ENCODE data around the gene THSD4.

The THSD4 gene

DNA sequence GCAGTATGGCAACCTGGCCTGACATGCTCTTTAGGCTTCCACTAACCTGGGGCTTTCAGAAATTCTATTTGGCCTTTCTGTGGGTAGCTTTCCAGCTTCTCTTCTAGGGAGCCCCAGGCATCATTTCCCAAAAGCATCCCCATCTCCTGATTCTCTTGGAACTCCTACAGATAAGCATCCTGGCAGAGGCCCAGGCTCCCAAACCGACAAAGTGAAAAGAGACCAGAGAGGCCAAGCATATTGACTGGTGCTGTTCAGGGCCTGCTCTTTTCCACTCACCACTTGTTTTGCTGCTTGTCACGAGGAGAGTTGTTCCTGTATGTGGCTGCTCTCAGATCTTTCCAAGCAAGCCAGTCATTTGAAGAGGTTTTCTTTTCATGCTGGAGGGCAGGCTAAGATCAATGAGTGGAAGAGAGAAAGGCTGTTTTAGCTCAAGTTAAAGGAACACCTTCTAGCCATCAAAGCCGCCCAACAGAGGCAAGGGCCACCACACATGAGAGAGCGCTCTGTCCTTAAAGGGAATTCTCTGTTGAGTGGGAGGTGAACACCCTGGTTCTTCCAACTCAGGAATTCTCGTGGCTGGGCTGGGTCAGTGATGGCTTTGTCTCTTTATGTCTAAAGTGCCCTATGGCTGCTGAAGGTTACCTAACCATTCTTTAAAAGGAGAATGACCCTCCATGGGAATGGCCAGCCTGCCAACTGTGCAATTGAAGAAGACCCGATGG lies 664.0 kb downstream of the THSD4 start:
- Histone ChIP-seq H3K4me3 (ENCODE audit: low read length) (no peak overlapping the region), H3K9ac (ENCODE audit: low read length) (no peak overlapping the region), H3K36me3 (ENCODE audit: control insufficient read depth, insufficient read depth, low read length) (no peaks in the 10 kb centered on the region), H3K4me1 (ENCODE audit: control insufficient read depth, insufficient read depth, low read length) (no peaks in the 10 kb centered on the region), H3K9me3 (ENCODE audit: control insufficient read depth, low read length) (no peaks in the 10 kb centered on the region), H3K27me3 (ENCODE audit: control insufficient read depth, insufficient read depth, low read length) (no peaks in the 10 kb centered on the region)

DNA sequence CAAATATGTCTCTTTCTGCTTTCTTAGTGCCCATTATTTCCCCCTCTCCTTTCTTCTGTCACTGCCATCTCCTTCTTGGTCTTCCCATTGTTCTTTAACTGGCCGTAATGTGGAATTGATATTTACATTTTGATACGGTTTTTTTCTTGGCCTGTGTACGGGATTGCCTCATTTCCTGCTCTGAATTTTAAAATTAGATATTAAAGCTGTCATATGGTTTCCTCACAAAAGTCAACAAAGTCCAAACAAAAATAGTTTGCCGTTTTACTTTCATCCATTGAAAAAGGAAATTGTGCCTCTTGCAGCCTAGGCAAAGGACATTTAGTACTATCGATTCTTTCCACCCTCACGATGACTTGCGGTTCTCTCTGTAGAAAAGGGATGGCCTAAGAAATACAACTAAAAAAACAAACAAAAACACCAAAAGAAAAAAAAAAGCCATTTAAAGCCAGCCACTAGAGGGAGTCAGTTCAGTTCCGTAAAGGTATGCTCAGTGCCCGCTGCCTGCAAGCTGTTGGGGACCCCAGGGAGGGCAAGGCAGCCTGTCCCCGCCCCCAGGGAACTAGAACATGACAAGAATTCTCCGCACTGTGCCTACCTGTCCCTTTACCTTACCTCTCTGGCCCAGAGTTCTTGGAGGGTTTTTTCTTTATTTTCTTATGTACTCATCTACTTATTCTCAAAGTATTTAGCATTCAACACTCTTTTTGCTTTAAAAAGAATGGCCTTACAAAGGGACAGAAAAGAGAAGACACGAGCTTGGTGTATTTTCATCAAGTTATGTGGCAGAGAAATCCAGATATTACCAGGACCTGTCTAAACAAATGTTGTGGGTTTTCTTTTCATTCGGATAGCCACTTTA lies 665.1 kb downstream of the THSD4 start:
- H3K9me3 ChIP-seq (ENCODE audit: control insufficient read depth, low read length), result no peaks in the 10 kb centered on the region
- H3K27me3 ChIP-seq (ENCODE audit: control insufficient read depth, insufficient read depth, low read length), result no peaks in the 10 kb centered on the region
- H3K4me3 ChIP-seq (ENCODE audit: low read length), result no peak overlapping the region
- H3K9ac ChIP-seq (ENCODE audit: low read length), result no peak overlapping the region
- no peaks in the 10 kb centered on the region for H3K36me3 ChIP-seq (ENCODE audit: control insufficient read depth, insufficient read depth, low read length)
- no peaks in the 10 kb centered on the region for H3K4me1 ChIP-seq (ENCODE audit: control insufficient read depth, insufficient read depth, low read length)

DNA sequence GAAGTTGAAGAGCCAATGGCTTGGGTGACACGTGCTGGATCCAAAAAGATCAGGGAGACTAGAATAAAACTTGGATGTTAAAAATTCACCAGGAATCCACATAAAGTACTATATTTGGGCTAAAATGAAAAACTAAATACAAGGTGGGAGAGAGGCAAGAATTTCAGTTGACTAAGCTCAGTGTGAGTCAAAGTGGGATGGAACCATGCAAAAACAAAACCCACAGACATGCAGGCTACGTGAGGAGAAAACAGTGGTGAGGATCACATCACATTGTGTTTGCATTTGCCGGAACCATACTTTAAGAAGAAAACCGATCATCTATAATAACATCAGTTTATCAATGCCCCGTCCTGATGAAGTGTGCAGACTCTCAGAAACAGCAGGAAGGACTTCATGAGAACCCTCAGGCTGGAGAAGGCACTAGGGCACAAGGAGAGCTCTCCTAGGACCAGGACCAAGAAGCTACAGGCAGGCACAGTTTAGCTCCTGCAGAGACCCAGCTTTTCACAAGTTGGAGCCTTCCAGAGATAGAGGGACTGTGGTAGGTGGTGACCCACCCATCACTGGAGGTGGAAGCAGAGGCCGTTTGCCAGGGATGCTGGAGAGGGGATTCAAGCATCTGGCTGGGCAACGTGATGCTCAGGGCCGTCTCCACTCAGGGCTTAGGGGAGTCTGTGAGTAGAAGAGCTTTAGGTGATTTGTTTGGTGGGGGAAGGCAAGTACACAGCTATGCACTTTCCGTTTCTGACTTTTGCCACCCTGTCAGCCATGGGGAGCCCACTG lies 666.1 kb downstream of the THSD4 start:
- Histone ChIP-seq H3K9me3 (ENCODE audit: control insufficient read depth, low read length) (no peaks in the 10 kb centered on the region), H3K9ac (ENCODE audit: low read length) (no peak overlapping the region), H3K4me1 (ENCODE audit: control insufficient read depth, insufficient read depth, low read length) (no peaks in the 10 kb centered on the region), H3K27me3 (ENCODE audit: control insufficient read depth, insufficient read depth, low read length) (no peaks in the 10 kb centered on the region), H3K4me3 (ENCODE audit: low read length) (no peak overlapping the region), H3K36me3 (ENCODE audit: control insufficient read depth, insufficient read depth, low read length) (no peaks in the 10 kb centered on the region)

DNA sequence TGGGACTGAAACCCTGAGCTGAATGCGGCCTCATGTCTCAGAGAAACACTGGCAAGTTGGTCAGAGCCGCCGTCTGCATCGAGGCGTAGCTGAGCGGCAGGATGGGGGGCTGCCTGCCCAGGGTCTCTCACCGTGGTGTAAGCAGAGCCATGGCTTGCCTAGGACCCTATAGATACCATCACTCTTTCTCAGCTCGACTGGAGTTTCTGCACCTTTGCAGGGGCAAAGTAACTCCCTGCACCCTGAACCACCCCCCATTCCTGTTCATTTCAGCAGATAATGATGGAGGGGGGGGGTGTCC lies 666.6 kb downstream of the THSD4 start:
- Histone ChIP-seq H3K9ac (ENCODE audit: low read length) (no peak overlapping the region), H3K4me3 (ENCODE audit: low read length) (no peak overlapping the region), H3K27me3 (ENCODE audit: control insufficient read depth, insufficient read depth, low read length) (no peaks in the 10 kb centered on the region), H3K36me3 (ENCODE audit: control insufficient read depth, insufficient read depth, low read length) (no peaks in the 10 kb centered on the region), H3K9me3 (ENCODE audit: control insufficient read depth, low read length) (no peaks in the 10 kb centered on the region), H3K4me1 (ENCODE audit: control insufficient read depth, insufficient read depth, low read length) (no peaks in the 10 kb centered on the region)

DNA sequence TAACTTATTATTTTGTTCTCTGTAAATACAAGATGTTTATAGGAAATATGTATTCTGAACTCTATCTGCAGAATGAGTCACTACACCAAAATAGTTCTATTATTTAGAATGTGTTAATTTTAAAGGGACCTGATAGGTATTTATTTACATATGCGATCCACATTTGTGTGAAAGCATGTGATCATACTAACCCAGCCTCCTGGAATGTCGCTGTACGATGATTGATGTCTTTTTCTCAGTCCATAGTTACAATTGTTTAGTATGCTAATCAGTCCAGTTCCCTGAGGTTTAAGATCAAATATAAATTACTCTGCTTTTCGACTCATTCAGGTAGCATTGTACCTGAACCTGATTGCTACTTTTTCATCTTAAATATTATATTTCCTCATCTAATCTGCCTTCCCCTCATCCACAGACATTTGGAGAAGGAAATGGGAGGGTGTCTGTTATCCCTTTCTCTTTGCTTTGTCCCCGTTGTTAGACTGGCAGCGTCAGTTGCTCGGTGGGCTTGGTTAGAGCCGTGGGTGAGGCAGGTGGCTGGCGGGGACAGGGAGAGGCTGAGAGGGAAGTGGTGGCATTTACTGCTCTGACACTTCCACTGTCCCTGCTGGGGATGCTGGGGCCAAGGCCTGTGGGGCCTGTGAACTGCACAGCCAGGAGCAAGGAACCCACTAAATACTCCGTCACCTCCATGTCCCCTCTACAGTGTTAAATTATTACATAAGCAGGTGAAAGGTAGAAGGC lies 667.3 kb downstream of the THSD4 start:
- no peaks in the 10 kb centered on the region for H3K36me3 ChIP-seq (ENCODE audit: control insufficient read depth, insufficient read depth, low read length)
- H3K4me3 ChIP-seq (ENCODE audit: low read length), result no peak overlapping the region
- H3K4me1 ChIP-seq (ENCODE audit: control insufficient read depth, insufficient read depth, low read length), result no peaks in the 10 kb centered on the region
- H3K27me3 ChIP-seq (ENCODE audit: control insufficient read depth, insufficient read depth, low read length), result no peaks in the 10 kb centered on the region
- no peaks in the 10 kb centered on the region for H3K9me3 ChIP-seq (ENCODE audit: control insufficient read depth, low read length)
- H3K9ac ChIP-seq (ENCODE audit: low read length), result no peak overlapping the region

DNA sequence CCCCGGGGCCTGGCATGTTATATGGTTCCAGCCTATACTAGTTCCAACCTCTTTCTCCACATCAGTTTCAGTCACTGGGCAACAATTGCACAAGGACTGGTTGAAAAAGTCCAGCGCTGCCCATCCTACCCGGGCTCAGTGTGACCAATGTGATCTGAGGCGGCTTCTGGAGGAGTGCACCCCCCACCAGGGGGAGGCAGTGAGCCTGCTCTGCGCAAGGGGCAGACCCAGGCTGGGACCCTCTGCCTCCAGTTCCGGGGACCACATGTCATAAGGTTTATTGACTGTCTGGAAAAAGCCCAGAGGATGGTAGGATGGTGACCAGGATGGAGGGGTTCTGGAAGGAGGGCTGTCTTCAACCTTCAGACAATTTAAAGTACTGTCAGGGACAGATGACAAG lies 669.4 kb downstream of the THSD4 start:
- no peaks in the 10 kb centered on the region for H3K9me3 ChIP-seq (ENCODE audit: control insufficient read depth, low read length)
- H3K27me3 ChIP-seq (ENCODE audit: control insufficient read depth, insufficient read depth, low read length), result no peaks in the 10 kb centered on the region
- no peaks in the 10 kb centered on the region for H3K36me3 ChIP-seq (ENCODE audit: control insufficient read depth, insufficient read depth, low read length)
- no peak overlapping the region for H3K9ac ChIP-seq (ENCODE audit: low read length)
- H3K4me1 ChIP-seq (ENCODE audit: control insufficient read depth, insufficient read depth, low read length), result no peaks in the 10 kb centered on the region
- H3K4me3 ChIP-seq (ENCODE audit: low read length), result no peak overlapping the region

DNA sequence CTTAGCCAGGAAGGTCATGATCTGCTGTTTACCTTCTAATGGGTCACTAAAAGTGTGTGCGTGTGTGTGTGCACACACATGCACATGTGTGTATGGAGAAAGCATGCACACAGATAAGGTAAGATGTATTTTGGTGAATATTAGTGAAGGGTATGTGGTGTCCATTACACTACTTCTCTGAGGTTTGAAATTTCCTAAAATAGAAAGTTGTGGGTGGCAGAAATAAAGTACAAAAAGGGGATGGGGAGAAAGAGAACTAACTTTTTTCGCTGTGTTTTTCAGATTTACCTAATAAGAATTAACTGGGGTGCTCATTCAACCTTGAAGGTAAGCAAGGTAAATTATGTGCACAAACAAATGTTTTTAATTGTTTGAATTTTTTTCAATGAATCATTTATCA lies 670.7 kb downstream of the THSD4 start:
- H3K36me3 ChIP-seq (ENCODE audit: control insufficient read depth, insufficient read depth, low read length), result no peaks in the 10 kb centered on the region
- no peaks in the 10 kb centered on the region for H3K9me3 ChIP-seq (ENCODE audit: control insufficient read depth, low read length)
- no peak overlapping the region for H3K4me3 ChIP-seq (ENCODE audit: low read length)
- no peaks in the 10 kb centered on the region for H3K27me3 ChIP-seq (ENCODE audit: control insufficient read depth, insufficient read depth, low read length)
- no peak overlapping the region for H3K9ac ChIP-seq (ENCODE audit: low read length)
- no peaks in the 10 kb centered on the region for H3K4me1 ChIP-seq (ENCODE audit: control insufficient read depth, insufficient read depth, low read length)

DNA sequence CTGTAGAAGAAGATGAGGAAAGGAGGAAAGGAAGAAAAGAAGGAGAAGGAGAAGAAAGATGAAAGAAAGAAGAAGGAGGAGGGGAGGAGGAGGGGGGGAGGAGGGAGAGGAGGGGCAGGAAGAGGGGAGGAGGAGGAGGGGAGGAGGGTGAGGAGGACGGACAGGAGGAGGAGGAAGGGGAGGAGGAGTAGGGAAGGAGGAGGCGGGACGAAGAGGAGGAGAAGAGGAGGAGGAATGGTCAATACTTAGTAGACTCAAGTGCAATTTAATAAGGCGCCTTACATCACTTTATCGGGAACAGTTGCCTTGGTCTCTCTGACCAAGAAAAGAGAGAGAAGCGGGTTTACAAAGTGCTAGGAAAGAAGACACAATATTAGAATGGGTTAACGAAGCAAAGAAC lies 671.4 kb downstream of the THSD4 start:
- no peaks in the 10 kb centered on the region for H3K27me3 ChIP-seq (ENCODE audit: control insufficient read depth, insufficient read depth, low read length)
- H3K9ac ChIP-seq (ENCODE audit: low read length), result no peak overlapping the region
- no peaks in the 10 kb centered on the region for H3K4me1 ChIP-seq (ENCODE audit: control insufficient read depth, insufficient read depth, low read length)
- H3K9me3 ChIP-seq (ENCODE audit: control insufficient read depth, low read length), result no peaks in the 10 kb centered on the region
- H3K36me3 ChIP-seq (ENCODE audit: control insufficient read depth, insufficient read depth, low read length), result no peaks in the 10 kb centered on the region
- no peak overlapping the region for H3K4me3 ChIP-seq (ENCODE audit: low read length)

DNA sequence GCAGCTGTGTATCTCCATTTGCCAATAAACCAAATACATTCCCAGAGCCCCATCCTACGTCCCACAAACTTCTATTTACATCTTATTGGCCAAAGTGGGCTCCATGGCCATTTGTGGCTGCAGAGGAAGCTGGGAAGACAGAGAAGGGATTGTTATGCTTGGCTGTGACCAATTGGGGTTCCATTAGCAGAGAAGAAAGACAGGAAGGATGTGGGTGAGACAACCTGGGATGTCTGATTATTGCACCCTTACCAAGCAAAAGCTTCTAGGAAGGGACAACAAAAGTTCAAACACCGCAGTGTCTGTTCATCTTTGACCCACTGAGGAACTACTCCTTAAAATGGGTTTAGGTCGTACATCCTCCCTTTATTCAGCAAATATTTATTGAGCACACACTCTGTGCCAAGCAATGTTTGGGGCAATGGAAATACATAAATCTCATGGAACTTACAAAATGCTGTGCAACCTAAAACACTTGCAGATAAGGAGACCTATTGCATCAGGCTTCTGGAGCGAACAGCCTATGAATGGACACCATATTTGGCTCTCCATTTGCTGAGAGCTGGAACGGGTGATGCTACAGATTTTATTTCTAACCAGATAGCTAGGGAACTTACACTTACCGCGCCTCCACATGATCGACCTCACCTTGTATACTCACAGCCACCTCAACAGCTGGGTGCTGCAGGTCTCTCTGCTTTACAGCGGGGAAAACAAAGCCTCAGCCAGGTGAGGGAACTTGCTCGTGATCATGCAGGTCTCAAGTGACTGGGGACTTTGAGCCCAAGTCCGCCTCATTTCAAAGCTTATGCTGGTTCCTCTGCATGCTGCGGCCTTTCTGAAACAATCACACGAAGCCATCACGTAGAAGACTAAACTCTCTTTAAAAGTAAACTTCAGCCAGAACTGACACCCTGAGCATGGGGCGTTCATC lies 673.6 kb downstream of the THSD4 start:
- no peaks in the 10 kb centered on the region for H3K4me1 ChIP-seq (ENCODE audit: control insufficient read depth, insufficient read depth, low read length)
- H3K4me3 ChIP-seq (ENCODE audit: low read length), result no peak overlapping the region
- no peaks in the 10 kb centered on the region for H3K27me3 ChIP-seq (ENCODE audit: control insufficient read depth, insufficient read depth, low read length)

DNA sequence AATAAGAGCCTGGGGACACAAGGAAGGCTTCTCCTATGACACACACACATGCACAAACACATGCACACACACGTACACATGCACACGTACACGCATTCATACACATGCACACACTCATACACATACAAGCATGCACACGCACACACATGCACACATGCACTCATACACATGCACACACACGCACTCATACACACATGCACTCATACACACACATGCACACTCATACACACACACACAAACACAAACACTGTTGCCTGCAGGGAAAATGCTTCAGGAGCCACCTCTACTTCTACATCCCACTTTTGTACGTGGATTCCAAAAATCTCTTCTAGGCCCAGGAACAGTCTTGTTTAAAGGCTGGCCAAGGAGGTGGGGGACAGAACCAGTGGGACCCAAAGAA lies 674.3 kb downstream of the THSD4 start:
- no peaks in the 10 kb centered on the region for H3K9me3 ChIP-seq (ENCODE audit: control insufficient read depth, low read length)
- H3K4me3 ChIP-seq (ENCODE audit: low read length), result no peak overlapping the region
- no peaks in the 10 kb centered on the region for H3K36me3 ChIP-seq (ENCODE audit: control insufficient read depth, insufficient read depth, low read length)
- H3K4me1 ChIP-seq (ENCODE audit: control insufficient read depth, insufficient read depth, low read length), result no peaks in the 10 kb centered on the region
- no peak overlapping the region for H3K9ac ChIP-seq (ENCODE audit: low read length)
- H3K27me3 ChIP-seq (ENCODE audit: control insufficient read depth, insufficient read depth, low read length), result no peaks in the 10 kb centered on the region

More for the DNA sequence above, 673.6 kb downstream of the THSD4 start:
- no peaks in the 10 kb centered on the region for H3K36me3 ChIP-seq (ENCODE audit: control insufficient read depth, insufficient read depth, low read length)
- no peak overlapping the region for H3K9ac ChIP-seq (ENCODE audit: low read length)
- H3K9me3 ChIP-seq (ENCODE audit: control insufficient read depth, low read length), result no peaks in the 10 kb centered on the region

DNA sequence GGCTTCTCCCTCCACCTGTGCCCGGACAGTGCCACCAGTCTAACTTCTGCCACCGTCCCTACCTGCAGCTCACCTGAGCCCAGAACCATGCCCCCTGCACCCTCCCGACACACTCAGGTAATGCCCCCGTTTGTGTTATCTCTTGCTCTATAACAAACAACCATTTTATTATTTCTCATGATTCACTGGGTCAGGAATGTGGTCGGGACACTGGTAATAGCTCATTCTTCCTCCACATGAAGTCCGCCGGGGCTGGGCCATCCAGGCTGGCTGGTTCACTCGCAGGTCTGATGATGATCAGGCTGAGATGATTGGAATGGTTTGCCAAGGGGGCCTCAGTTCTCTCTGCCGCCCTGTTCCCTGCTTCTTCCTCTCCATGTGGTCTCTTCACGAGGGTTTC lies 674.8 kb downstream of the THSD4 start:
- Histone ChIP-seq H3K4me3 (ENCODE audit: low read length) (no peak overlapping the region), H3K36me3 (ENCODE audit: control insufficient read depth, insufficient read depth, low read length) (no peaks in the 10 kb centered on the region), H3K27me3 (ENCODE audit: control insufficient read depth, insufficient read depth, low read length) (no peaks in the 10 kb centered on the region), H3K9me3 (ENCODE audit: control insufficient read depth, low read length) (no peaks in the 10 kb centered on the region), H3K9ac (ENCODE audit: low read length) (no peak overlapping the region), H3K4me1 (ENCODE audit: control insufficient read depth, insufficient read depth, low read length) (no peaks in the 10 kb centered on the region)
